Trophoblast cell (in vitro differentiated cells and primary cell): ENCODE data around the gene LGR4.

Experiments used
- DNase-seq, 2 donors: peaks; one replicate each; pipeline ENCODE4 v3.0.0-alpha.2; 2016
- H2AFZ ChIP-seq: 2 replicates; pipeline ENCODE4 v1.6.1; 2013; ENCODE audit warnings: low read length, moderate library complexity, mild to moderate bottlenecking; ENCODE audit not compliant: insufficient read depth, poor library complexity
- H2AK5ac ChIP-seq: 2 replicates; pipeline ENCODE4 v1.6.1; 2013; ENCODE audit warnings: mild to moderate bottlenecking, low read length
- H2BK120ac ChIP-seq: 2 replicates; pipeline ENCODE4 v1.6.1; 2013; ENCODE audit warnings: low read length, mild to moderate bottlenecking, moderate library complexity; ENCODE audit not compliant: insufficient read depth, poor library complexity
- H2BK12ac ChIP-seq: 2 replicates; pipeline ENCODE4 v1.6.1; 2013; ENCODE audit warnings: mild to moderate bottlenecking, low read length, moderate library complexity
- H2BK5ac ChIP-seq: 2 replicates; pipeline ENCODE4 v1.6.1; 2013; ENCODE audit warnings: low read length, low read depth, moderate library complexity, mild to moderate bottlenecking; ENCODE audit not compliant: poor library complexity
- H3K14ac ChIP-seq: 2 replicates; pipeline ENCODE4 v1.6.1; 2013; ENCODE audit warnings: mild to moderate bottlenecking, low read length
- H3K18ac ChIP-seq: 2 replicates; pipeline ENCODE4 v1.6.1; 2013; ENCODE audit warnings: mild to moderate bottlenecking, low read length
- H3K23ac ChIP-seq: 2 replicates; pipeline ENCODE4 v1.6.1; 2013; ENCODE audit warnings: low read length
- H3K27ac ChIP-seq: 2 replicates; pipeline ENCODE4 v1.5.1; 2013; ENCODE audit warnings: low read depth, mild to moderate bottlenecking, inconsistent platforms, low read length, moderate library complexity
- H3K27me3 ChIP-seq: 2 replicates; pipeline ENCODE4 v1.6.1; 2013; ENCODE audit warnings: inconsistent platforms, mild to moderate bottlenecking, low read length, moderate library complexity; ENCODE audit not compliant: insufficient read depth
- H3K36me3 ChIP-seq, 2 experiments: 1 replicate in 1 of 2; 2 replicates in 1 of 2; pipeline ENCODE4 v1.6.1; 2013; ENCODE audit warnings: low read length in 2 of 2, mild to moderate bottlenecking in 2 of 2, moderate library complexity in 1 of 2; ENCODE audit not compliant: insufficient read depth in 2 of 2, control insufficient read depth in 1 of 2
- H3K4ac ChIP-seq: 2 replicates; pipeline ENCODE4 v1.6.1; 2013; ENCODE audit warnings: low read depth, mild to moderate bottlenecking, low read length, moderate library complexity
- H3K4me1 ChIP-seq, 2 experiments: 1 replicate in 1 of 2; 2 replicates in 1 of 2; pipeline ENCODE4 v1.6.1; 2013; ENCODE audit warnings: low read length in 2 of 2, mild to moderate bottlenecking in 2 of 2, moderate library complexity in 1 of 2; ENCODE audit not compliant: insufficient read depth in 2 of 2, control insufficient read depth in 1 of 2
- H3K4me2 ChIP-seq: 2 replicates; pipeline ENCODE4 v1.6.1; 2013; ENCODE audit warnings: inconsistent platforms, mild to moderate bottlenecking, low read length, moderate library complexity
- H3K4me3 ChIP-seq: 2 replicates; pipeline ENCODE4 v1.5.1; 2013; ENCODE audit warnings: mild to moderate bottlenecking, low read depth, low read length, inconsistent platforms
- H3K79me1 ChIP-seq: one replicate; pipeline ENCODE4 v1.6.1; 2013; ENCODE audit warnings: low read length
- H3K79me2 ChIP-seq: 2 replicates; pipeline ENCODE4 v1.6.1; 2013; ENCODE audit warnings: low read length, mild to moderate bottlenecking; ENCODE audit not compliant: control insufficient read depth, insufficient read depth, poor library complexity
- H3K9ac ChIP-seq: 2 replicates; pipeline ENCODE4 v1.6.1; 2013; ENCODE audit warnings: mild to moderate bottlenecking, low read length
- H3K9me3 ChIP-seq: 2 replicates; pipeline ENCODE4 v1.6.1; 2013; ENCODE audit warnings: low read depth, mild to moderate bottlenecking, control low read depth, inconsistent platforms, low read length; ENCODE audit not compliant: insufficient read depth
- H4K12ac ChIP-seq: 2 replicates; pipeline ENCODE4 v1.6.1; 2013; ENCODE audit warnings: low read depth, mild to moderate bottlenecking, low read length, moderate library complexity
- H4K8ac ChIP-seq: 2 replicates; pipeline ENCODE4 v1.6.1; 2013; ENCODE audit warnings: low read depth, mild to moderate bottlenecking, low read length, moderate library complexity
- H4K91ac ChIP-seq: one replicate; pipeline ENCODE4 v1.6.1; 2013; ENCODE audit warnings: low read depth, mild to moderate bottlenecking, low read length, moderate library complexity
- WGBS: extraction: QIAGEN DNeasy Blood & Tissue Kit; methylation state at CpG from one replicate; pipeline ENCODE4 v1.1.7; 2013; ENCODE audit warnings: missing lambda C conversion rate; ENCODE audit not compliant: insufficient read length, insufficient coverage; ENCODE audit errors: extremely low coverage; 5-methylcytosine and 5-hydroxymethylcytosine counted together

Gene LGR4

DNA sequence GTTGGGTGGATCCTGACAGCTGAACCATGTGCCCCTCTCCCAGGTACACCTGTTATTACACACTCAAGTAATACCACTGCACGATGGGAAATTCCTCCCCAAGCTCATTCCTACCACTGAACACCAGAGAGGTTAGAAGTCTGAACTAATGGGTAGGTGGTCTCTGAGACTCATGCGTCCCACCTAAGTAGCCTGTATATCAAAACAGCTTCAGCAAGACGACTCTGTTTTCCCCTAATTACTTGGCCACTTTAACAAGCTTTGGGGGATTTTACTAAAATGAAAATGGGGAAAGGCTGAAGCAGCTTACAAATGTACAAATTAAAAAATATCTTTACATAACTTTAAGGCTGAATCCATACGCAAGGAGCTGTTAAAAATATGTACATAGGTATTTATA is 29.4 kb downstream of the LGR4 start:
- Histone ChIP-seq H3K79me1 (no peaks in the 10 kb centered on the region), H3K36me3 (peaks cover 0 to 1% of the 10 kb centered on the region in 2 experiments), H2BK12ac (no peak overlapping the region), H3K23ac (no peak overlapping the region), H4K12ac (no peak overlapping the region), H3K27ac (no peak overlapping the region), H2BK5ac (no peak overlapping the region), H3K79me2 (no peaks in the 10 kb centered on the region), H4K8ac (no peak overlapping the region), H3K14ac (no peak overlapping the region), H3K4me1 (peaks cover 5% of the 10 kb centered on the region in 2 experiments), H4K91ac (no peak overlapping the region), H3K9me3 (no peaks in the 10 kb centered on the region), H2BK120ac (no peak overlapping the region), H3K18ac (peak overlapping the region; percentile 7), H3K4me3 (no peak overlapping the region), H2AFZ (no peak overlapping the region), H3K27me3 (no peaks in the 10 kb centered on the region), H3K4me2 (no peak overlapping the region), H3K9ac (no peak overlapping the region), H2AK5ac (no peak overlapping the region), H3K4ac (no peak overlapping the region)
- no peak for DNase-seq
- no CpG with 5 or more reads among the region's 4 CpGs for WGBS

GRCh38 chr11:27440090-27440489 is 32.5 kb downstream of the LGR4 start:
- no peaks in the 10 kb centered on the region for H3K9me3 ChIP-seq
- no CpG with 5 or more reads among the region's 7 CpGs for WGBS

GRCh38 chr11:27438595-27438981 is 34.0 kb downstream of the LGR4 start:
- Histone ChIP-seq H3K14ac (no peak overlapping the region), H3K79me1 (no peaks in the 10 kb centered on the region)
- no peak for DNase-seq

More at GRCh38 chr11:27440090-27440489, 32.5 kb downstream of the LGR4 start:
- H2AFZ ChIP-seq = no peak overlapping the region
- H3K4me1 ChIP-seq = peaks cover 4 to 5% of the 10 kb centered on the region in 2 experiments
- no peak overlapping the region for H3K18ac ChIP-seq
- no peaks in the 10 kb centered on the region for H3K79me1 ChIP-seq
- H3K4me2 ChIP-seq = no peak overlapping the region
- no peaks in the 10 kb centered on the region for H3K27me3 ChIP-seq
- H3K36me3 ChIP-seq = peaks cover 0 to 1% of the 10 kb centered on the region in 2 experiments
- H2AK5ac ChIP-seq = no peak overlapping the region
- H3K23ac ChIP-seq = no peak overlapping the region
- H4K12ac ChIP-seq = no peak overlapping the region
- H3K14ac ChIP-seq = no peak overlapping the region
- no peak overlapping the region for H3K4me3 ChIP-seq
- no peak overlapping the region for H4K8ac ChIP-seq
- H3K27ac ChIP-seq = no peak overlapping the region
- H3K79me2 ChIP-seq = peaks cover 2% of the 10 kb centered on the region
- DNase-seq = no peak
- H2BK120ac ChIP-seq = no peak overlapping the region
- no peak overlapping the region for H4K91ac ChIP-seq
- H3K9ac ChIP-seq = no peak overlapping the region
- H3K4ac ChIP-seq = no peak overlapping the region
- H2BK5ac ChIP-seq = no peak overlapping the region
- H2BK12ac ChIP-seq = no peak overlapping the region

GRCh38 chr11:27437829-27438594 is 34.6 kb downstream of the LGR4 start:
- WGBS = no CpG with 5 or more reads among the region's 5 CpGs
- H3K36me3 ChIP-seq = peaks cover 0 to 1% of the 10 kb centered on the region in 2 experiments
- H3K9me3 ChIP-seq = no peaks in the 10 kb centered on the region
- H3K79me2 ChIP-seq = peaks cover 2% of the 10 kb centered on the region
- H3K9ac ChIP-seq = no peak overlapping the region
- no peak overlapping the region for H2AK5ac ChIP-seq
- no peaks in the 10 kb centered on the region for H3K4me1 ChIP-seq
- no peak overlapping the region for H2BK5ac ChIP-seq
- no peak overlapping the region for H2BK12ac ChIP-seq
- no peak overlapping the region for H4K12ac ChIP-seq
- H4K91ac ChIP-seq = no peak overlapping the region
- H3K79me1 ChIP-seq = no peaks in the 10 kb centered on the region
- no peak overlapping the region for H2AFZ ChIP-seq
- H3K14ac ChIP-seq = no peak overlapping the region
- H3K23ac ChIP-seq = no peak overlapping the region
- DNase-seq = no peak
- H2BK120ac ChIP-seq = no peak overlapping the region
- H3K27me3 ChIP-seq = no peaks in the 10 kb centered on the region
- H3K18ac ChIP-seq = peak overlapping the region; percentile 39
- no peak overlapping the region for H3K27ac ChIP-seq
- H4K8ac ChIP-seq = no peak overlapping the region
- no peak overlapping the region for H3K4ac ChIP-seq
- no peak overlapping the region for H3K4me3 ChIP-seq
- H3K4me2 ChIP-seq = no peak overlapping the region

More at GRCh38 chr11:27438595-27438981, 34.0 kb downstream of the LGR4 start:
- Histone ChIP-seq H3K9ac (no peak overlapping the region), H3K18ac (no peak overlapping the region), H4K91ac (no peak overlapping the region), H3K4me1 (no peaks in the 10 kb centered on the region), H4K12ac (no peak overlapping the region), H2AK5ac (no peak overlapping the region), H3K4me3 (no peak overlapping the region), H3K79me2 (peaks cover 2% of the 10 kb centered on the region), H3K23ac (no peak overlapping the region), H2BK12ac (no peak overlapping the region), H3K9me3 (no peaks in the 10 kb centered on the region), H3K36me3 (peaks cover 0 to 1% of the 10 kb centered on the region in 2 experiments), H2BK5ac (no peak overlapping the region), H2AFZ (no peak overlapping the region), H3K4ac (no peak overlapping the region), H4K8ac (no peak overlapping the region), H3K4me2 (no peak overlapping the region), H3K27ac (no peak overlapping the region), H3K27me3 (no peaks in the 10 kb centered on the region), H2BK120ac (no peak overlapping the region)
- no CpG with 5 or more reads among the region's 3 CpGs for WGBS
